Brain microvascular endothelial cell (primary cell): ENCODE results near the gene RIMBP2.

Source experiments
- DNase-seq: peaks from one replicate; pipeline ENCODE4 v3.0.0-alpha.2; 2020
- H3K27ac ChIP-seq: fragments of 250-450 bp; sonication (Bioruptor Pico); 2 replicates; pipeline ENCODE4 v1.5.1; 2020; ENCODE audit warnings: mild to moderate bottlenecking, moderate library complexity
- H3K27me3 ChIP-seq: fragments of 250-450 bp; sonication (Bioruptor Pico); replicated peaks from 2 replicates; pipeline ENCODE4 v1.5.1; 2020; ENCODE audit warnings: mild to moderate bottlenecking
- H3K36me3 ChIP-seq: fragments of 250-450 bp; sonication (Bioruptor Pico); replicated peaks from 2 replicates; pipeline ENCODE4 v1.5.1; 2020; ENCODE audit warnings: mild to moderate bottlenecking
- H3K4me3 ChIP-seq: 2 replicates; pipeline ENCODE4 v1.5.1; 2011; ENCODE audit warnings: low read depth, mild to moderate bottlenecking, control low read depth, low read length, moderate library complexity
- in situ Hi-C: cut with HindIII; loops from 2 replicates; pipeline ENCODE4 v1.10.0; 2017; ENCODE audit warnings: low sequenced_read_pairs, low pct_ligation_motif_present
- TF ChIP-seq, protein P1 (sequence below): IDR thresholded peaks from 2 replicates; pipeline ENCODE4 v1.5.1; 2011; ENCODE audit warnings: low read depth, mild to moderate bottlenecking, moderate library complexity, low read length, control low read depth, inconsistent platforms; ENCODE audit errors: missing control alignments

RIMBP2 gene

DNA sequence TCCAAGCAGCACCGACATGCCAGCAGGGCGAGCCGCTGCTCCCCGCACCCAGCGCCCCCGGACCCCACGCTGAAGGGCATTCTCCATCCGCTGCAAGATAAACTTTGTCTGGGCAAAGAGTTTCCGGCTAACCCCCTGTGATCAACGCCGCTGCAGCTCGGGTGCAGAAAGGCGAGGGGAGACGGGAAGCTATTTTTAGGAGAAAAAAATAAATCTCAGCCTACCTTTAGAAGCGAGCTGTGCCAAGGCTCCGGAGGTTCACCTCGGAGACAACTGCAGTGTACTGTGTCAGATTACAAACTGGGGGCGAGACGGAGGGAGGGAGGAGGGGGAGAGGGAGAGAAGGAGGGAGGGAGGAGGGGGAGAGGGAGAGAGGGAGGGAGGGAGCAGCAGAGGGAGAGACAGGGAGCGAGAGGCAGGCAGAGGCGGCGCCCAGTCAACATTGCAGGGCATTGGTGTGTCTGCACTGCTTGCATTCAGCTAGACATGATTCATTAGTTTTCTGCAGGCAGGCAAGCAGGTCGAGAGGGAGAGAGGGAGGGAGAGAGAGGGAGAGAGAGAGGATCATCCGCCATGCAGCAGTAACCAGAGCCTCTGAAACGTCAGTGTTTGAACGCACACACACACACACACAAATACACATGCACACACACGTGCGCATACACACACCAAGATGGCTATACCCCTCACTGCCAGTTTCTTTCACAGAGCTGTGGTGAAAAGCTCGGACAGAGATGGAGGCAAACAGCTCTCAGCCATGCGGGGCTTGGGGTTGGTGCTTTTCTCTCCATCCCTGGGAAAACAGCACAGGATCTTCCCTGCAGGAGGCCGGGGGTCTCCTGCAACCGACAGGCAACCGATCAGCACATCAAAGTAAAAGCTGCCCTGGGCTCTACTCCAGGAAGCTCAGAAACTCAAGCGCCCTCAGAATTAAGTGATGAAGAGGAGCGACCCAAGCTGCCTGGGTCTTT is at the start of gene RIMBP2:
TSS of gene RIMBP2 (minus strand) at position 302 of the 971 bp plus-strand sequence. CDS start 237,286 bp downstream, outside the sequence.
- H3K27me3 ChIP-seq = peaks cover 31% of the 10 kb centered on the region
- TF ChIP-seq, protein P1, sequence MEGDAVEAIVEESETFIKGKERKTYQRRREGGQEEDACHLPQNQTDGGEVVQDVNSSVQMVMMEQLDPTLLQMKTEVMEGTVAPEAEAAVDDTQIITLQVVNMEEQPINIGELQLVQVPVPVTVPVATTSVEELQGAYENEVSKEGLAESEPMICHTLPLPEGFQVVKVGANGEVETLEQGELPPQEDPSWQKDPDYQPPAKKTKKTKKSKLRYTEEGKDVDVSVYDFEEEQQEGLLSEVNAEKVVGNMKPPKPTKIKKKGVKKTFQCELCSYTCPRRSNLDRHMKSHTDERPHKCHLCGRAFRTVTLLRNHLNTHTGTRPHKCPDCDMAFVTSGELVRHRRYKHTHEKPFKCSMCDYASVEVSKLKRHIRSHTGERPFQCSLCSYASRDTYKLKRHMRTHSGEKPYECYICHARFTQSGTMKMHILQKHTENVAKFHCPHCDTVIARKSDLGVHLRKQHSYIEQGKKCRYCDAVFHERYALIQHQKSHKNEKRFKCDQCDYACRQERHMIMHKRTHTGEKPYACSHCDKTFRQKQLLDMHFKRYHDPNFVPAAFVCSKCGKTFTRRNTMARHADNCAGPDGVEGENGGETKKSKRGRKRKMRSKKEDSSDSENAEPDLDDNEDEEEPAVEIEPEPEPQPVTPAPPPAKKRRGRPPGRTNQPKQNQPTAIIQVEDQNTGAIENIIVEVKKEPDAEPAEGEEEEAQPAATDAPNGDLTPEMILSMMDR = no peak
- peak; percentile 28 for DNase-seq
- H3K4me3 ChIP-seq = no peak within 1 kb of the TSS
- H3K36me3 ChIP-seq = no peaks in the 10 kb centered on the region
- in situ Hi-C loops = no loop called here
- no peak within 1 kb of the TSS for H3K27ac ChIP-seq

GRCh38 chr12:130765186-130765659 is 49.1 kb upstream of the RIMBP2 start:
- no peak overlapping the region for H3K4me3 ChIP-seq
- TF ChIP-seq, protein P1 = no peak
- no peak for DNase-seq
- H3K36me3 ChIP-seq = no peaks in the 10 kb centered on the region
- H3K27me3 ChIP-seq = no peaks in the 10 kb centered on the region
- in situ Hi-C loops = no loop called here
- H3K27ac ChIP-seq = no peak overlapping the region

DNA sequence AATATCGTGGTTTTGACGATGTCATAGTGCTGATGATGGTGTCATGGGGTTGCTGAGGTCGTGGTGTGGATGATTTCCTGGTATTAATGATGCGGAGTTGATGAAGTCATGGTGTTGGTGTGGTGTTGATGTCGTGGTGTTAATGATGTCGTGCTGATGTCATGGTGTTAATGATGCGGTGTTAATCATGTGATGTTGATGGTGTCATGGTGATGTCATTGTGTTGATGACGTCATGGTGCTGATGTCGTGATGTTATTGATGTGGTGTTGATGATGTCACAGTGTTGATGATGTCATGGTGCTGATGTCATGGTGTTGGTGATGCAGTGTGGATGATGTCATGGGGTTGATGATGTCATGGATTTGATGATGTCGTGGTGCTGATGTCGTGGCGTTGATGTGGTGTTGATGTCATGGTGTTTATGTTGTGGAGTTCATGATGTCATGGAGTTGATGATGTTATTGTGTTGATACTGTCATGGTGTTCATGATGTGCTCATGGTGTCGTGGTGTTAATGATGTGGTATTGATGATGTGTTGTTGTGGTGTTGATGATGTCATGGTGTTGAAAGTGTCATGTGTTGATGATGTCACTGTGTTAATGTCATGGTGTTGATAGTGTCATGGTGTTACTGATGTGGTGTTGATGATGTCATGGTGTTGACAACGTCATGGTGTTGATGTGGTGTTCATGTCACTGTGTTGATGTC is 48.5 kb upstream of the RIMBP2 start:
- Histone ChIP-seq H3K4me3 (no peak overlapping the region), H3K27ac (no peak overlapping the region), H3K36me3 (no peaks in the 10 kb centered on the region), H3K27me3 (no peaks in the 10 kb centered on the region)
- DNase-seq = peak; percentile 11
- in situ Hi-C loops = no loop called here
- TF ChIP-seq, protein P1 = no peak

GRCh38 chr12:130764073-130764472 is 48.0 kb upstream of the RIMBP2 start:
- no peak overlapping the region for H3K4me3 ChIP-seq
- no peak for DNase-seq
- no peak overlapping the region for H3K27ac ChIP-seq
- in situ Hi-C loops = no loop called here
- TF ChIP-seq, protein P1 = no peak
- H3K36me3 ChIP-seq = no peaks in the 10 kb centered on the region
- no peaks in the 10 kb centered on the region for H3K27me3 ChIP-seq

DNA sequence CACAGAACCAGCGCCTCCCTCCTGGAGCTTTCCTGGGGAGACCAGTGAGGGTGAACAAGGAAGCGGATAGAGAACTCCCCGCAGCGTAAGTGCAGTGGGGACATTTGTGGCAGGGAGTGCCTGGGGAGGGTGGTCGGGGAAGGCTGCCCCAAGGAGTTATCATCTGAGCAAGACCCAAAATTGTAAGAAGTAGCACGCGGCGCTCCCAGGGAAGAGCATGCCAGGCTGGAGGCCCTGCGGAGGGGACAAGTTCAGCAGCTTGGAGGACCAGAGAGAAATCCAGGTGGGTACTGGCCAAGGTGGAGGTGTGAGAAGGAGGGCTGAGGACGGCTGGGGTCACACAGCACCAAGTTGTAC is 46.2 kb upstream of the RIMBP2 start:
- Histone ChIP-seq H3K4me3 (no peak overlapping the region), H3K27me3 (no peaks in the 10 kb centered on the region), H3K36me3 (no peaks in the 10 kb centered on the region), H3K27ac (no peak overlapping the region)
- TF ChIP-seq, protein P1 = no peak
- in situ Hi-C loops = no loop called here
- DNase-seq = no peak
